IPS-18a (cell line): Measurements from ENCODE around the gene PREX1.

ENCODE experiments used
- H3K27ac ChIP-seq: one replicate; pipeline ENCODE4 v1.5.1; 2013; ENCODE audit warnings: low read length
- H3K27me3 ChIP-seq: one replicate; pipeline ENCODE4 v1.6.1; 2013; ENCODE audit warnings: mild to moderate bottlenecking, low read length; ENCODE audit not compliant: control insufficient read depth, insufficient read depth
- H3K36me3 ChIP-seq: one replicate; pipeline ENCODE4 v1.6.1; 2013; ENCODE audit warnings: low read depth, low read length; ENCODE audit not compliant: control insufficient read depth
- H3K4me1 ChIP-seq: one replicate; pipeline ENCODE4 v1.6.1; 2013; ENCODE audit warnings: low read depth, low read length; ENCODE audit not compliant: control insufficient read depth
- H3K4me3 ChIP-seq: one replicate; pipeline ENCODE4 v1.5.1; 2013; ENCODE audit warnings: low read length
- H3K9ac ChIP-seq: one replicate; pipeline ENCODE4 v1.6.1; 2013; ENCODE audit warnings: mild to moderate bottlenecking, low read length, moderate library complexity
- H3K9me3 ChIP-seq: one replicate; pipeline ENCODE4 v1.6.1; 2013; ENCODE audit warnings: low read depth, low read length; ENCODE audit not compliant: control insufficient read depth

PREX1 gene

GRCh38 chr20:48794816-48795457 lies 32.9 kb downstream of the PREX1 start:
- Histone ChIP-seq H3K36me3 (no peaks in the 10 kb centered on the region), H3K4me1 (peaks cover 42% of the 10 kb centered on the region), H3K9ac (no peak overlapping the region), H3K27me3 (no peaks in the 10 kb centered on the region), H3K9me3 (no peaks in the 10 kb centered on the region), H3K27ac (peak overlapping the region; percentile 10), H3K4me3 (no peak overlapping the region)

DNA sequence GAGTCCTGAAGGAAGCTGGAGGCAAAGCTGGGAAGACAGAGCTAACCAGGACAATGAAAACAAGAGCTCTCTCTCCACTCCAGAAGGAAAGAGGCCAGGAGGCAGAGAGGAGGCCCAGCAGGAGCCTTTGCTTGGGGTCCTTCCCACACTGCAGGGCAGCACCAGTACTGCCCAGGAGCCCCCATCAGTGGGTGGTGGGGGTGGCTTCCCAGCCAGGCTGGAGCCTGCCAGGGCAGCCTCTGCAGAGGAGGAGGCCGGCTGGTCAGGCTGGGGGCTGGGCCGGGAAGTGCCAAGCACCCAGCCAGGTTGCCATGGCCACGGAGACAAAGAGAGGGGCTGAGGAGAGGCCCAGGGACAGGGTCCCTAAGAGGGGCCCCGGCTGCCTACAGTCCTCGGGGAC lies 33.4 kb downstream of the PREX1 start:
- H3K4me1 ChIP-seq, result peaks cover 42% of the 10 kb centered on the region
- H3K27me3 ChIP-seq, result no peaks in the 10 kb centered on the region
- peak overlapping the region; percentile 10 for H3K27ac ChIP-seq
- no peak overlapping the region for H3K9ac ChIP-seq
- H3K4me3 ChIP-seq, result no peak overlapping the region
- H3K9me3 ChIP-seq, result no peaks in the 10 kb centered on the region
- H3K36me3 ChIP-seq, result no peaks in the 10 kb centered on the region

- H3K36me3 ChIP-seq, result no peaks in the 10 kb centered on the region
- no peak overlapping the region for H3K27ac ChIP-seq
- no peaks in the 10 kb centered on the region for H3K9me3 ChIP-seq
- peaks cover 41% of the 10 kb centered on the region for H3K4me1 ChIP-seq
- no peaks in the 10 kb centered on the region for H3K27me3 ChIP-seq
- H3K4me3 ChIP-seq, result no peak overlapping the region
- H3K9ac ChIP-seq, result no peak overlapping the region
Observed at GRCh38 chr20:48793776-48794175, 34.0 kb downstream of the PREX1 start.

DNA sequence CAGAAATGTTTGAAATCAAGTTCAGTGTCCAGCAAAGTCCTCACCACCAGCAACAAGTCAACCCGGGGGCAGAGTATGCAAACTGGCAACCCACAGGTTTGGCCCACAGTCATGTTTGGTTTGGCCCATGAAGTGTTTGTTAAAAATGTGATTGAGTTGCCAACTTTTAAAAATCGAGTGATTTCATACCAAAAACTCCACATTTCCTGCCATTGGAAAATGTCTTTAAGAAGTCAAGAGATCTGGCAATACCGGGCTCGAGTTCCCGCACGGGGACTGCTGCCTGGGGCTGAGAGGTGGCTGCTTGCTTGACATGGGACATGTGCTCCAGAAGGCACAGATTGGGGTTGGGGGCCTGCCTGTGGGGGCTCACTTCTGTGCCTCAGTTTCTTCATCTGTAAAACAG lies 36.1 kb downstream of the PREX1 start:
- H3K4me3 ChIP-seq, result no peak overlapping the region
- no peaks in the 10 kb centered on the region for H3K36me3 ChIP-seq
- H3K9ac ChIP-seq, result no peak overlapping the region
- peaks cover 28% of the 10 kb centered on the region for H3K4me1 ChIP-seq
- no peaks in the 10 kb centered on the region for H3K9me3 ChIP-seq
- H3K27ac ChIP-seq, result no peak overlapping the region
- no peaks in the 10 kb centered on the region for H3K27me3 ChIP-seq

- Histone ChIP-seq H3K36me3 (no peaks in the 10 kb centered on the region), H3K27me3 (no peaks in the 10 kb centered on the region), H3K4me3 (no peak overlapping the region), H3K4me1 (peaks cover 28% of the 10 kb centered on the region), H3K9ac (no peak overlapping the region), H3K9me3 (no peaks in the 10 kb centered on the region), H3K27ac (no peak overlapping the region)
Observed at GRCh38 chr20:48791014-48791413, 36.8 kb downstream of the PREX1 start.

- Histone ChIP-seq H3K4me1 (peaks cover 28% of the 10 kb centered on the region), H3K27me3 (no peaks in the 10 kb centered on the region), H3K4me3 (no peak overlapping the region), H3K36me3 (no peaks in the 10 kb centered on the region), H3K27ac (no peak overlapping the region), H3K9me3 (no peaks in the 10 kb centered on the region), H3K9ac (no peak overlapping the region)
Observed at GRCh38 chr20:48790473-48791003, 37.3 kb downstream of the PREX1 start.

DNA sequence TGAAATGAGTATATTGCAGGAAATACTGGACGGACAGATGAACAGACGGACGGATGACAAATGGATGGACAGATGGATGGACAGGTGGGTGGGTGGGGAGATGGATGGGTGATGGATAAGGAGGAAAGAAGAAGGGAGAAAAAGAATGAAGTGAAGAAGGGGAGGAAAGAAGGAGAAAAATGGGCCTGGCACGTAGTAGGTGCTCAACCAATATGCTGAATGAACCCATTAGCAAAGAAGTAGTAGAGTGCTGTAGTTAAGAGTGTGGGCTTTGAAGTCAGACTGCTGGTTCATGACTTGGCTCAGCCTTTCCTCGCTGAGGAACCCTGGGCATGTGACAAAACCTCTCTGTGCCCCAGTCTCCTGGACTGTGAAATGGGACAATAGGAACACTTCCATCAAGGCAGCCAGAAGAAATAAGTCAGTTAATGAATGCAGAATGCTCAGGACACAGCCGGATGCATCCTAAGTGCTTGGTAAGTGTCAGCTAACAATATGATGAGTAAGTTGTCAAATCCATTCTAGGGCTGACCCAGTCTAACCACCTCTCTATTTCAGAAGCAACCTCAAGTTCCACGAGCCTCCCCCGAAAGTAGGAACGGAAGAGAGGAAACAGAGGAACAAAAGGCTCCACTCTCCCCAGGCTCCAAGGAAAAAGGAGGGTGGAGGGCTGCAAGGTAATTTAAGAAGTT lies 37.9 kb downstream of the PREX1 start:
- Histone ChIP-seq H3K9ac (no peak overlapping the region), H3K36me3 (no peaks in the 10 kb centered on the region), H3K4me1 (peaks cover 26% of the 10 kb centered on the region), H3K9me3 (no peaks in the 10 kb centered on the region), H3K4me3 (no peak overlapping the region), H3K27ac (no peak overlapping the region), H3K27me3 (no peaks in the 10 kb centered on the region)

GRCh38 chr20:48789185-48789668 lies 38.6 kb downstream of the PREX1 start:
- H3K9ac ChIP-seq, result no peak overlapping the region
- H3K27ac ChIP-seq, result no peak overlapping the region
- H3K9me3 ChIP-seq, result no peaks in the 10 kb centered on the region
- peaks cover 22% of the 10 kb centered on the region for H3K4me1 ChIP-seq
- H3K4me3 ChIP-seq, result no peak overlapping the region
- H3K36me3 ChIP-seq, result no peaks in the 10 kb centered on the region
- no peaks in the 10 kb centered on the region for H3K27me3 ChIP-seq

- Histone ChIP-seq H3K27me3 (no peaks in the 10 kb centered on the region), H3K27ac (no peak overlapping the region), H3K9me3 (no peaks in the 10 kb centered on the region), H3K4me3 (no peak overlapping the region), H3K4me1 (peaks cover 17% of the 10 kb centered on the region), H3K36me3 (no peaks in the 10 kb centered on the region), H3K9ac (no peak overlapping the region)
Observed at GRCh38 chr20:48788486-48789072, 39.2 kb downstream of the PREX1 start.

- H3K9ac ChIP-seq, result no peak overlapping the region
- H3K36me3 ChIP-seq, result no peaks in the 10 kb centered on the region
- H3K4me1 ChIP-seq, result peaks cover 15% of the 10 kb centered on the region
- no peak overlapping the region for H3K4me3 ChIP-seq
- no peak overlapping the region for H3K27ac ChIP-seq
- H3K9me3 ChIP-seq, result no peaks in the 10 kb centered on the region
- no peaks in the 10 kb centered on the region for H3K27me3 ChIP-seq
Observed at GRCh38 chr20:48787861-48788375, 39.9 kb downstream of the PREX1 start.

DNA sequence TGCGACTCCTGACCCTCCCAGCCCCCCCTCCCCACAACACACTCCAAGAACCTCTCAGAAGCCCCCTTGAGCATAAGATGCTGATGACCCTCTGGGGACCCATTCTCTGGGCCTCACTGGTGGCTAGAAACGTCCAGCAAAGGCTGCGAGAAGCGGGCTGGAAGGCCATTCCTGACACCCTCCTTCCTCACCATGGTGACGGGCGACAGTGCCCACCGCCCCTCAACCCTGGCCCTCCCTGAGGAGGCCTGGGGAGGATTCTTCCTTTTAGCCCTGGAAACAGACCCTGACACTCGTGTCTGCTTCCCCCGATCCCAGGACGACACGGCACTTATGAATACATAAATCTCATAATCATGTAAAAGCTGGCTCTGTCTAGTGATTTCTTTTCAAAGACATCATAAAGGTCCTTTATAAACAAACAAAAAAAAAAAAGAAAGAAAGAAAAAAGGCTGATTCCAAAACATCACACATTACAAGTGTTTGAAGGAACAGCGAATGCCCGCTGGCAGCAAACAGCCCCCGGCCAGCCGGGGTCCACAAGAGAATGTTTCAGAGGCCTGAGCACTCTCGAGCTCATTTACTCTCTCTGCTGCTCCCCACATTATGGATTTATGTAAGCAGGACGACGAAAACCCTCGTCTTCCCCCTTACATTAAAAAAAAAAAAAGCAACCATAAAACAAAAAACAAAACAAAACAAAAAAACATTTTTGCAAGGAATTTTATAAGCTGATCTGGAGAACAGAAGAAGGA lies 40.7 kb downstream of the PREX1 start:
- H3K9ac ChIP-seq, result no peak overlapping the region

More for the DNA sequence above, 40.7 kb downstream of the PREX1 start:
- Histone ChIP-seq H3K27ac (no peak overlapping the region), H3K4me1 (peaks cover 15% of the 10 kb centered on the region), H3K9me3 (no peaks in the 10 kb centered on the region), H3K36me3 (no peaks in the 10 kb centered on the region), H3K4me3 (no peak overlapping the region), H3K27me3 (no peaks in the 10 kb centered on the region)
